ENCODE results near the gene AIPL1. TPM values are rescaled to one million over a fixed set of nuclear protein-coding genes. Genes with fewer than 3 reads are reported as not detected.

AIPL1 gene
- total and polyA plus RNA-seq, 2 of the 13 experiments (the other 11 are each of a cell fraction or from before 2014, with no cell fraction given): not detected

- TF ChIP-seq ZBTB8A (CRISPR knock-in tag; IDR thresholded peaks at IDR 0.05; ENCODE audit: borderline replicate concordance, low read depth): no peak
- TF ChIP-seq MXD3 (CRISPR knock-in tag; IDR thresholded peaks at IDR 0.05): peak; percentile 72
- TF ChIP-seq ZNF574 (CRISPR knock-in tag; IDR thresholded peaks at IDR 0.05): peak; percentile 68
- peak; percentile 59; the same call in 1 of the 2 replicates for TF ChIP-seq KDM5B (CRISPR knock-in tag; IDR thresholded peaks at IDR 0.05; ENCODE audit: borderline replicate concordance)
- TF ChIP-seq ZNF629 (CRISPR knock-in tag; conservative IDR thresholded peaks at IDR 0.05): no peak; the same call in 1 of the 2 replicates
- TF ChIP-seq ZBTB34 (CRISPR knock-in tag; IDR thresholded peaks at IDR 0.05): 0 out of 2 replicates have a peak, but pooled peaks have one; percentile 54
- TF ChIP-seq ZNF326 (CRISPR knock-in tag; IDR thresholded peaks at IDR 0.05; ENCODE audit: borderline replicate concordance): no peak
- TF ChIP-seq ZNF572 (CRISPR knock-in tag; IDR thresholded peaks at IDR 0.05): 0 out of 2 replicates have a peak, but pooled peaks have one; percentile 62
- peak; percentile 96 for TF ChIP-seq TFDP2 (CRISPR knock-in tag; IDR thresholded peaks at IDR 0.05)
- TF ChIP-seq ZNF546 (CRISPR knock-in tag; conservative IDR thresholded peaks at IDR 0.05): peak; percentile 81; the same call in 1 of the 2 replicates
- no peak for TF ChIP-seq FOSL1 (CRISPR knock-in tag; IDR thresholded peaks at IDR 0.05; ENCODE audit: borderline replicate concordance)
- peak; percentile 23; the same call in 1 of the 2 replicates for TF ChIP-seq IRF2 (CRISPR knock-in tag; IDR thresholded peaks at IDR 0.05)
- no peak for TF ChIP-seq USF2 (IDR thresholded peaks at IDR 0.05; ENCODE audit: low read depth, low read length)
- no peak for TF ChIP-seq USF2 (CRISPR knock-in tag; IDR thresholded peaks at IDR 0.05; ENCODE audit: borderline replicate concordance)
- no peak for TF ChIP-seq ZNF180 (CRISPR knock-in tag; IDR thresholded peaks at IDR 0.05; ENCODE audit: borderline replicate concordance, low read depth)
- TF ChIP-seq ZNF556 (CRISPR knock-in tag; IDR thresholded peaks at IDR 0.05; ENCODE audit: borderline replicate concordance): peak; percentile 86; the same call in 1 of the 2 replicates
- TF ChIP-seq ZNF619 (CRISPR knock-in tag; IDR thresholded peaks at IDR 0.05): no peak
- TF ChIP-seq GMEB1 (CRISPR knock-in tag; IDR thresholded peaks at IDR 0.05; ENCODE audit: borderline replicate concordance): peak; percentile 73
Measured at GRCh38 chr17:6443692-6444570, 9.0 kb upstream of the AIPL1 start, which contains the start of gene PIMREG (continued).
